ENCODE results near the gene POR. TPM values are rescaled to one million over a fixed set of nuclear protein-coding genes. Genes with fewer than 3 reads are reported as not detected.
A peak's percentile ranks its signal among the peaks of the same experiment; 100 is the strongest.

The POR gene
- total RNA-seq, 2 experiments from 2014 or later, result 52.0 to 57.6 TPM

GRCh38 chr7:75915416-75916156, 631 bp downstream of the POR start:
- Mint-ChIP-seq H3K36me3 (no peaks in the 10 kb centered on the region), H3K9me3 (ENCODE audit: low read depth) (no peaks in the 10 kb centered on the region), H3K4me1 (peaks cover 19% of the 10 kb centered on the region), H3K27me3 (no peaks in the 10 kb centered on the region), H3K27ac (peak overlapping the region; percentile 46), H3K4me3 (peak overlapping the region; percentile 88)
- ATAC-seq (no peak), DNase-seq (peak; percentile 50)
- CTCF ChIA-PET, result interaction anchor here (1.6 to 3.6 kb wide), 2 partner anchors 50 to 105 kb away, joined by 3 to 31 read pairs; no protein-coding TSS in a partner anchor

GRCh38 chr7:75916259-75916658, 1.3 kb downstream of the POR start:
- Mint-ChIP-seq H3K4me3 (peak overlapping the region; percentile 88), H3K4me1 (peaks cover 19% of the 10 kb centered on the region), H3K27ac (no peak overlapping the region), H3K9me3 (ENCODE audit: low read depth) (no peaks in the 10 kb centered on the region), H3K27me3 (no peaks in the 10 kb centered on the region), H3K36me3 (no peaks in the 10 kb centered on the region)
- ATAC-seq (no peak), DNase-seq (no peak)
- CTCF ChIA-PET, result interaction anchor here (1.6 to 3.6 kb wide), 2 partner anchors 51 to 104 kb away, joined by 3 to 31 read pairs; no protein-coding TSS in a partner anchor

GRCh38 chr7:75916685-75917634, 2.0 kb downstream of the POR start:
- CTCF ChIA-PET, result interaction anchor here (1.1 to 3.6 kb wide), 3 partner anchors 46 to 103 kb away, joined by 3 to 31 read pairs (median 3); no protein-coding TSS in a partner anchor
- peaks cover 19% of the 10 kb centered on the region for H3K4me1 Mint-ChIP-seq
- ATAC-seq, result no peak
- DNase-seq, result no peak
- no peaks in the 10 kb centered on the region for H3K9me3 Mint-ChIP-seq (ENCODE audit: low read depth)
- H3K27me3 Mint-ChIP-seq, result no peaks in the 10 kb centered on the region
- no peaks in the 10 kb centered on the region for H3K36me3 Mint-ChIP-seq
- no peak overlapping the region for H3K27ac Mint-ChIP-seq
- H3K4me3 Mint-ChIP-seq, result no peak overlapping the region

- Mint-ChIP-seq H3K27ac (no peak overlapping the region), H3K9me3 (ENCODE audit: low read depth) (no peaks in the 10 kb centered on the region), H3K27me3 (no peaks in the 10 kb centered on the region), H3K36me3 (peaks cover 3% of the 10 kb centered on the region), H3K4me1 (peaks cover 14% of the 10 kb centered on the region), H3K4me3 (no peak overlapping the region)
- DNase-seq, result no peak
- no peak for ATAC-seq
- CTCF ChIA-PET, result interaction anchor here (0.7 kb wide), 1 partner anchor 19 kb away, joined by 3 read pairs; no protein-coding TSS in a partner anchor
Measured at GRCh38 chr7:75920431-75921161, 5.6 kb downstream of the POR start.

GRCh38 chr7:75921479-75921878, 6.5 kb downstream of the POR start:
- ATAC-seq (no peak), DNase-seq (no peak)
- no peak overlapping the region for H3K4me3 Mint-ChIP-seq
- H3K9me3 Mint-ChIP-seq (ENCODE audit: low read depth), result no peaks in the 10 kb centered on the region
- H3K4me1 Mint-ChIP-seq, result peaks cover 7% of the 10 kb centered on the region
- H3K36me3 Mint-ChIP-seq, result peaks cover 4% of the 10 kb centered on the region
- H3K27me3 Mint-ChIP-seq, result no peaks in the 10 kb centered on the region
- H3K27ac Mint-ChIP-seq, result no peak overlapping the region
- CTCF ChIA-PET, result interaction anchor here (1.1 kb wide), 1 partner anchor 99 kb away, joined by 4 read pairs; no protein-coding TSS in a partner anchor

- DNase-seq (no peak), ATAC-seq (no peak)
- Mint-ChIP-seq H3K27me3 (no peaks in the 10 kb centered on the region), H3K4me1 (peaks cover 4% of the 10 kb centered on the region), H3K4me3 (no peak overlapping the region), H3K27ac (no peak overlapping the region), H3K9me3 (ENCODE audit: low read depth) (no peaks in the 10 kb centered on the region), H3K36me3 (peaks cover 4% of the 10 kb centered on the region)
- CTCF ChIA-PET, result no interaction called here
Measured at GRCh38 chr7:75922966-75923603, 8.1 kb downstream of the POR start.

GRCh38 chr7:75924256-75924655, 9.3 kb downstream of the POR start:
- no peak overlapping the region for H3K4me3 Mint-ChIP-seq
- no peaks in the 10 kb centered on the region for H3K9me3 Mint-ChIP-seq (ENCODE audit: low read depth)
- ATAC-seq (no peak), DNase-seq (no peak)
- CTCF ChIA-PET, result no interaction called here
- no peaks in the 10 kb centered on the region for H3K27me3 Mint-ChIP-seq
- H3K27ac Mint-ChIP-seq, result no peak overlapping the region
- peaks cover 10% of the 10 kb centered on the region for H3K4me1 Mint-ChIP-seq
- peaks cover 4% of the 10 kb centered on the region for H3K36me3 Mint-ChIP-seq

GRCh38 chr7:75924889-75925288, 9.9 kb downstream of the POR start:
- H3K36me3 Mint-ChIP-seq, result peaks cover 5% of the 10 kb centered on the region
- H3K9me3 Mint-ChIP-seq (ENCODE audit: low read depth), result no peaks in the 10 kb centered on the region
- DNase-seq (no peak), ATAC-seq (no peak)
- peaks cover 10% of the 10 kb centered on the region for H3K4me1 Mint-ChIP-seq
- H3K4me3 Mint-ChIP-seq, result no peak overlapping the region
- H3K27ac Mint-ChIP-seq, result no peak overlapping the region
- H3K27me3 Mint-ChIP-seq, result no peaks in the 10 kb centered on the region
- CTCF ChIA-PET, result no interaction called here

- CTCF ChIA-PET, result interaction anchor here (0.7 kb wide), 1 partner anchor 9 kb away, joined by 3 read pairs; no protein-coding TSS in a partner anchor
- no peaks in the 10 kb centered on the region for H3K9me3 Mint-ChIP-seq (ENCODE audit: low read depth)
- no peak for DNase-seq
- ATAC-seq, result no peak
- H3K4me1 Mint-ChIP-seq, result peaks cover 10% of the 10 kb centered on the region
- H3K36me3 Mint-ChIP-seq, result peaks cover 5% of the 10 kb centered on the region
- H3K27ac Mint-ChIP-seq, result no peak overlapping the region
- H3K27me3 Mint-ChIP-seq, result no peaks in the 10 kb centered on the region
- H3K4me3 Mint-ChIP-seq, result no peak overlapping the region
Measured at GRCh38 chr7:75925717-75926435, 10.9 kb downstream of the POR start.

GRCh38 chr7:75928568-75928914, 13.6 kb downstream of the POR start:
- H3K4me1 Mint-ChIP-seq, result peaks cover 10% of the 10 kb centered on the region
- no peaks in the 10 kb centered on the region for H3K9me3 Mint-ChIP-seq (ENCODE audit: low read depth)
- CTCF ChIA-PET, result interaction anchor here (1.5 kb wide), 1 partner anchor 92 kb away, joined by 5 read pairs; no protein-coding TSS in a partner anchor
- no peak overlapping the region for H3K27ac Mint-ChIP-seq
- DNase-seq (peak; percentile 42), ATAC-seq (peak; percentile 67)
- H3K36me3 Mint-ChIP-seq, result peaks cover 3% of the 10 kb centered on the region
- H3K4me3 Mint-ChIP-seq, result no peak overlapping the region
- H3K27me3 Mint-ChIP-seq, result no peaks in the 10 kb centered on the region

GRCh38 chr7:75931680-75932079, 16.7 kb downstream of the POR start:
- DNase-seq (no peak), ATAC-seq (no peak)
- peaks cover 2% of the 10 kb centered on the region for H3K36me3 Mint-ChIP-seq
- no peak overlapping the region for H3K4me3 Mint-ChIP-seq
- peaks cover 10% of the 10 kb centered on the region for H3K4me1 Mint-ChIP-seq
- H3K27ac Mint-ChIP-seq, result no peak overlapping the region
- no peaks in the 10 kb centered on the region for H3K9me3 Mint-ChIP-seq (ENCODE audit: low read depth)
- CTCF ChIA-PET, result no interaction called here
- H3K27me3 Mint-ChIP-seq, result no peaks in the 10 kb centered on the region

Data from activated CD8-positive, alpha-beta memory T cell treated with anti-CD3 and anti-CD28 coated beads, Interleukin-2, amount 10 ng/mL, durations not matched to agents 7 days and 5 days (primary cell).